Measurements from ENCODE around the gene MEX3D.
"Not testable (repeated sequence)": the region's sequence is repeated elsewhere in the genome, so short reads cannot be mapped to it uniquely, and the experiment has no call there.

MEX3D gene

GRCh38 chr19:1554968-1555367, 13.2 kb downstream of the MEX3D start:
- no peak overlapping the region for H3K4me3 ChIP-seq (ENCODE audit: low read length)
- no peak for DNase-seq (ENCODE audit: low read depth, low spot score)

- DNase-seq (ENCODE audit: low read depth, low spot score): no peak
- no peak overlapping the region for H3K4me3 ChIP-seq (ENCODE audit: low read length)
Measured at GRCh38 chr19:1553415-1553814, 14.7 kb downstream of the MEX3D start.

- no peak for DNase-seq (ENCODE audit: low read depth, low spot score)
Measured at GRCh38 chr19:1551068-1552040, 16.8 kb downstream of the MEX3D start.

GRCh38 chr19:1549332-1549945, 18.7 kb downstream of the MEX3D start:
- DNase-seq (ENCODE audit: low read depth, low spot score): no peak
- no peak overlapping the region for H3K4me3 ChIP-seq (ENCODE audit: low read length)

More at GRCh38 chr19:1551068-1552040, 16.8 kb downstream of the MEX3D start:
- no peak overlapping the region for H3K4me3 ChIP-seq (ENCODE audit: low read length)

GRCh38 chr19:1540365-1540925, 27.7 kb downstream of the MEX3D start:
- no peak overlapping the region for H3K4me3 ChIP-seq (ENCODE audit: low read length)
- no peak for DNase-seq (ENCODE audit: low read depth, low spot score)

GRCh38 chr19:1539749-1540148, 28.4 kb downstream of the MEX3D start:
- not testable (repeated sequence) for DNase-seq (ENCODE audit: low read depth, low spot score); H3K4me3 ChIP-seq (ENCODE audit: low read length)

GRCh38 chr19:1538978-1539377, 29.1 kb downstream of the MEX3D start:
- no peak for DNase-seq (ENCODE audit: low read depth, low spot score)

GRCh38 chr19:1535699-1536098, 32.4 kb downstream of the MEX3D start:
- not testable (repeated sequence) for H3K4me3 ChIP-seq (ENCODE audit: low read length)

More at GRCh38 chr19:1538978-1539377, 29.1 kb downstream of the MEX3D start:
- no peak overlapping the region for H3K4me3 ChIP-seq (ENCODE audit: low read length)

GRCh38 chr19:1534972-1535371, 33.2 kb downstream of the MEX3D start:
- no peak for DNase-seq (ENCODE audit: low read depth, low spot score)
- H3K4me3 ChIP-seq (ENCODE audit: low read length): no peak overlapping the region

More at GRCh38 chr19:1535699-1536098, 32.4 kb downstream of the MEX3D start:
- not testable (repeated sequence) for DNase-seq (ENCODE audit: low read depth, low spot score)

GRCh38 chr19:1533510-1534150, 34.5 kb downstream of the MEX3D start:
- DNase-seq (ENCODE audit: low read depth, low spot score): no peak
- no peak overlapping the region for H3K4me3 ChIP-seq (ENCODE audit: low read length)

- no peak for DNase-seq (ENCODE audit: low read depth, low spot score)
Measured at GRCh38 chr19:1532003-1532402, 36.1 kb downstream of the MEX3D start.

GRCh38 chr19:1531587-1531986, 36.5 kb downstream of the MEX3D start:
- H3K4me3 ChIP-seq (ENCODE audit: low read length): no peak overlapping the region
- no peak for DNase-seq (ENCODE audit: low read depth, low spot score)

More at GRCh38 chr19:1532003-1532402, 36.1 kb downstream of the MEX3D start:
- no peak overlapping the region for H3K4me3 ChIP-seq (ENCODE audit: low read length)

- DNase-seq (ENCODE audit: low read depth, low spot score); H3K4me3 ChIP-seq (ENCODE audit: low read length): not testable (repeated sequence)
Measured at GRCh38 chr19:1530856-1531255, 37.3 kb downstream of the MEX3D start.

GRCh38 chr19:1529430-1529816, 38.7 kb downstream of the MEX3D start:
- DNase-seq (ENCODE audit: low read depth, low spot score): no peak
- no peak overlapping the region for H3K4me3 ChIP-seq (ENCODE audit: low read length)

- DNase-seq (ENCODE audit: low read depth, low spot score): no peak
- no peak overlapping the region for H3K4me3 ChIP-seq (ENCODE audit: low read length)
Measured at GRCh38 chr19:1528596-1529429, 39.3 kb downstream of the MEX3D start.

GRCh38 chr19:1527650-1528309, 40.3 kb downstream of the MEX3D start:
- no peak overlapping the region for H3K4me3 ChIP-seq (ENCODE audit: low read length)
- no peak for DNase-seq (ENCODE audit: low read depth, low spot score)

GRCh38 chr19:1526979-1527649, 41.0 kb downstream of the MEX3D start:
- no peak for DNase-seq (ENCODE audit: low read depth, low spot score)
- H3K4me3 ChIP-seq (ENCODE audit: low read length): no peak overlapping the region

All from Jurkat, Clone E6-1 (cell line).